HepG2 (cell line): Measurements from ENCODE around the gene TLE7. TPM values are rescaled to one million over a fixed set of nuclear protein-coding genes. Genes with fewer than 3 reads are reported as not detected.
A peak's percentile ranks its signal among the peaks of the same experiment; 100 is the strongest.

Experiments used
- ARID2 ChIP-seq: sonication (generic); formaldehyde crosslinking; IDR thresholded peaks from 2 replicates; pipeline ENCODE4 v1.8.1; 2022; ENCODE audit warnings: mild to moderate bottlenecking, missing genetic modification reagents, borderline replicate concordance
- GATA4 ChIP-seq: sonication (generic); IDR thresholded peaks from 2 replicates; pipeline ENCODE4 v1.6.1; 2016; ENCODE audit warnings: antibody characterized with exemption, low read depth, borderline replicate concordance
- JARID2 ChIP-seq: sonication (generic); formaldehyde crosslinking; IDR thresholded peaks from 2 replicates; pipeline ENCODE4 v1.8.1; 2023; ENCODE audit warnings: missing genetic modification reagents, inconsistent platforms; ENCODE audit not compliant: insufficient replicate concordance
- MIXL1 ChIP-seq: IDR thresholded peaks from 2 replicates; pipeline ENCODE4 v1.6.1; 2016
- MYC ChIP-seq: sonication (generic); formaldehyde crosslinking; IDR thresholded peaks from 2 replicates; pipeline ENCODE4 v1.9.0; 2021; ENCODE audit warnings: missing genetic modification reagents, borderline replicate concordance
- NFKBIZ ChIP-seq: IDR thresholded peaks from 2 replicates; pipeline ENCODE4 v1.6.1; 2018; ENCODE audit warnings: missing genetic modification reagents, missing compliant biosample characterization
- RARA ChIP-seq: IDR thresholded peaks from 2 replicates; pipeline ENCODE4 v1.6.1; 2016; ENCODE audit warnings: missing genetic modification reagents, missing compliant biosample characterization
- SAFB2 ChIP-seq: sonication (generic); formaldehyde crosslinking; IDR thresholded peaks from 2 replicates; pipeline ENCODE4 v1.5.1; 2020; ENCODE audit warnings: missing genetic modification reagents, low read depth, mild to moderate bottlenecking, borderline replicate concordance
- ZNF644 ChIP-seq: IDR thresholded peaks from 2 replicates; pipeline ENCODE4 v1.6.1; 2016; ENCODE audit warnings: low read depth
- ZNF652 ChIP-seq: IDR thresholded peaks from 2 replicates; pipeline ENCODE4 v1.6.1; 2016; ENCODE audit warnings: low read depth, borderline replicate concordance
- ZNF747 ChIP-seq: sonication (generic); formaldehyde crosslinking; IDR thresholded peaks from 2 replicates; pipeline ENCODE4 v1.8.1; 2023; ENCODE audit warnings: missing genetic modification reagents, mild to moderate bottlenecking, borderline replicate concordance
- ZNF792 ChIP-seq: IDR thresholded peaks from 2 replicates; pipeline ENCODE4 v1.6.1; 2016
- ZSCAN21 ChIP-seq: sonication (generic); formaldehyde crosslinking; IDR thresholded peaks from 2 replicates; pipeline ENCODE4 v1.8.0; 2022; ENCODE audit warnings: mild to moderate bottlenecking, missing genetic modification reagents, moderate library complexity, borderline replicate concordance
- ZSCAN25 ChIP-seq: sonication (generic); formaldehyde crosslinking; IDR thresholded peaks from 2 replicates; pipeline ENCODE4 v1.8.0; 2022; ENCODE audit warnings: mild to moderate bottlenecking, missing genetic modification reagents
- polyA plus RNA-seq, 8 experiments: library from polyadenylated mRNA; depleted of rRNA in 3 of 8; stranded (reverse) in 7 of 8; unstranded in 1 of 8; fragments of >200 nt; fragmentation: Illumina TruSeq in 4 of 8; extraction: Trizol in 4 of 8; gene quantifications; 2 replicates each; pipeline versions ENCODE4 v1.2.1 to v1.2.3, GENCODE V29; 2011 to 2016; ENCODE audit warnings: low read depth in 4 of 8, missing spikeins in 1 of 8, mixed read lengths in 1 of 8; ENCODE audit not compliant: insufficient read depth in 1 of 8
- total RNA-seq, 5 experiments: library from RNA; depleted of rRNA; stranded (reverse); fragments of >200 nt; fragmentation: Illumina TruSeq; extraction: Trizol; gene quantifications; 2 replicates each; pipeline ENCODE4 v1.2.3, GENCODE V29; 2016; ENCODE audit warnings: low read depth in 1 of 5
- TF ChIP-seq, protein P1 (sequence below): sonication (generic); formaldehyde crosslinking; conservative IDR thresholded peaks from 2 replicates; pipeline ENCODE4 v1.4.0; 2020; ENCODE audit warnings: mild to moderate bottlenecking, missing genetic modification reagents, moderate library complexity
- TF ChIP-seq, protein P2 (sequence below): sonication (generic); formaldehyde crosslinking; IDR thresholded peaks from 2 replicates; pipeline ENCODE4 v1.4.0; 2020; ENCODE audit warnings: missing genetic modification reagents, borderline replicate concordance
- TF ChIP-seq, protein P3 (sequence below): sonication (generic); formaldehyde crosslinking; IDR thresholded peaks from 2 replicates; pipeline ENCODE4 v1.8.0; 2022; ENCODE audit warnings: missing genetic modification reagents, mild to moderate bottlenecking, moderate library complexity, borderline replicate concordance
- TF ChIP-seq, protein P4 (sequence below): sonication (generic); formaldehyde crosslinking; IDR thresholded peaks from 2 replicates; pipeline ENCODE4 v1.4.0; 2020; ENCODE audit warnings: missing genetic modification reagents

The TLE7 gene
- total and polyA plus RNA-seq, 2 of the 13 experiments (the other 11 are each of a cell fraction or from before 2014, with no cell fraction given), result not detected

DNA sequence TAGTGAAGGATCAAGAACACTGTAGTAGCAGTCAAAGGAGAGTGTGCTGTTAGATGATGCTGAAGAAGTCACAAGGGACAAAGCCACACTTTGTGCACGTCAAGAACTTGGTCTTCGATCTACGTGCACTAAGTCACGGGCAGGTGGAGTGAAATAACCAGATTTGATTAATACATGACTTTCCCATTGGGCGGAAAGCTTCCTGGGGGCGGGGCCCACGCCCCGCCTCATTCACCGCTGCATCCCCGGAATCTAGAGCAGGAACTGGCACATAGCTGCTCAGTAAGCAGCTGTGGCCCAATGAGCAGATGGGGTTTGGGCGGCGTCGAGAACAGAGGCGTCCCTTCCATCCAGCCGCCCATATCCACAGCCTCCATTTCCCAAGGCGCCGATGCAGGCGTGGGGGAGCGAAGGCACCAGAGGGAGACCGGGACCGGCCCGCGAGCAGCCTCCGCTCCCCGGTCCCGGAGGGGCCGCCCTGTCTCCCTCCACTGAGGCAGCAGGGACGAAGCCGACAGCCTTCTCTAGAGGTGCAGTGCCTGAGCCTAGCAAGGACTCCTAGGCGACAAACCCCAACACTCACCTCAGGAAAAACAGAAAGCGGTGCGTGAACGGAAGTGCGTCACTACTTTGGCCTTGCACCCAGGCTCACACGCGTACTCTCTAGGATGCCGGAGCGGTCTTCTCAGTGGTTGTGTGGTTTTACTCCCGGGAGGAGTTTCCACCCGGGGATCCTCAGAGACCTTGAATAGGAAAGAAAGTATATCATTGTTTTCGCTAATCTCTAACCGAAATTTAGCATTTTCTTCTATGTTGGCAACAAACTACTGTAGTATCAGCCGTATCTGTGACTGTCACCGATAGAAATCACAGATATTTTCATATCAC lies 42.4 kb upstream of the TLE7 start (continued):
- TF ChIP-seq, protein P1, sequence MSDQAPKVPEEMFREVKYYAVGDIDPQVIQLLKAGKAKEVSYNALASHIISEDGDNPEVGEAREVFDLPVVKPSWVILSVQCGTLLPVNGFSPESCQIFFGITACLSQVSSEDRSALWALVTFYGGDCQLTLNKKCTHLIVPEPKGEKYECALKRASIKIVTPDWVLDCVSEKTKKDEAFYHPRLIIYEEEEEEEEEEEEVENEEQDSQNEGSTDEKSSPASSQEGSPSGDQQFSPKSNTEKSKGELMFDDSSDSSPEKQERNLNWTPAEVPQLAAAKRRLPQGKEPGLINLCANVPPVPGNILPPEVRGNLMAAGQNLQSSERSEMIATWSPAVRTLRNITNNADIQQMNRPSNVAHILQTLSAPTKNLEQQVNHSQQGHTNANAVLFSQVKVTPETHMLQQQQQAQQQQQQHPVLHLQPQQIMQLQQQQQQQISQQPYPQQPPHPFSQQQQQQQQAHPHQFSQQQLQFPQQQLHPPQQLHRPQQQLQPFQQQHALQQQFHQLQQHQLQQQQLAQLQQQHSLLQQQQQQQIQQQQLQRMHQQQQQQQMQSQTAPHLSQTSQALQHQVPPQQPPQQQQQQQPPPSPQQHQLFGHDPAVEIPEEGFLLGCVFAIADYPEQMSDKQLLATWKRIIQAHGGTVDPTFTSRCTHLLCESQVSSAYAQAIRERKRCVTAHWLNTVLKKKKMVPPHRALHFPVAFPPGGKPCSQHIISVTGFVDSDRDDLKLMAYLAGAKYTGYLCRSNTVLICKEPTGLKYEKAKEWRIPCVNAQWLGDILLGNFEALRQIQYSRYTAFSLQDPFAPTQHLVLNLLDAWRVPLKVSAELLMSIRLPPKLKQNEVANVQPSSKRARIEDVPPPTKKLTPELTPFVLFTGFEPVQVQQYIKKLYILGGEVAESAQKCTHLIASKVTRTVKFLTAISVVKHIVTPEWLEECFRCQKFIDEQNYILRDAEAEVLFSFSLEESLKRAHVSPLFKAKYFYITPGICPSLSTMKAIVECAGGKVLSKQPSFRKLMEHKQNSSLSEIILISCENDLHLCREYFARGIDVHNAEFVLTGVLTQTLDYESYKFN, result peak; percentile 47; the same call in 1 of the 2 replicates
- TF ChIP-seq ZNF747 (CRISPR knock-in tag), result 0 out of 2 replicates have a peak, but pooled peaks have one; percentile 64
- no peak for TF ChIP-seq ZNF792 (CRISPR knock-in tag)
- peak; percentile 85 for TF ChIP-seq MYC (CRISPR knock-in tag)
- peak; percentile 84 for TF ChIP-seq ZSCAN21 (CRISPR knock-in tag)
- no peak; the same call in 1 of the 2 replicates for TF ChIP-seq GATA4
- TF ChIP-seq, protein P2, sequence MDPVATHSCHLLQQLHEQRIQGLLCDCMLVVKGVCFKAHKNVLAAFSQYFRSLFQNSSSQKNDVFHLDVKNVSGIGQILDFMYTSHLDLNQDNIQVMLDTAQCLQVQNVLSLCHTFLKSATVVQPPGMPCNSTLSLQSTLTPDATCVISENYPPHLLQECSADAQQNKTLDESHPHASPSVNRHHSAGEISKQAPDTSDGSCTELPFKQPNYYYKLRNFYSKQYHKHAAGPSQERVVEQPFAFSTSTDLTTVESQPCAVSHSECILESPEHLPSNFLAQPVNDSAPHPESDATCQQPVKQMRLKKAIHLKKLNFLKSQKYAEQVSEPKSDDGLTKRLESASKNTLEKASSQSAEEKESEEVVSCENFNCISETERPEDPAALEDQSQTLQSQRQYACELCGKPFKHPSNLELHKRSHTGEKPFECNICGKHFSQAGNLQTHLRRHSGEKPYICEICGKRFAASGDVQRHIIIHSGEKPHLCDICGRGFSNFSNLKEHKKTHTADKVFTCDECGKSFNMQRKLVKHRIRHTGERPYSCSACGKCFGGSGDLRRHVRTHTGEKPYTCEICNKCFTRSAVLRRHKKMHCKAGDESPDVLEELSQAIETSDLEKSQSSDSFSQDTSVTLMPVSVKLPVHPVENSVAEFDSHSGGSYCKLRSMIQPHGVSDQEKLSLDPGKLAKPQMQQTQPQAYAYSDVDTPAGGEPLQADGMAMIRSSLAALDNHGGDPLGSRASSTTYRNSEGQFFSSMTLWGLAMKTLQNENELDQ (CRISPR knock-in tag), result no peak
- TF ChIP-seq ZSCAN25, result peak; percentile 98
- 0 out of 2 replicates have a peak, but pooled peaks have one; percentile 40 for TF ChIP-seq NFKBIZ (CRISPR knock-in tag)
- peak; percentile 93 for TF ChIP-seq SAFB2 (CRISPR knock-in tag)
- TF ChIP-seq MIXL1 (CRISPR knock-in tag), result peak; percentile 43; the same call in 1 of the 2 replicates
- TF ChIP-seq ZNF644 (CRISPR knock-in tag), result peak; percentile 40; the same call in 1 of the 2 replicates
- no peak for TF ChIP-seq ZNF652 (CRISPR knock-in tag)
- TF ChIP-seq ARID2 (CRISPR knock-in tag), result no peak
- TF ChIP-seq JARID2, result peak; percentile 56
- TF ChIP-seq, protein P3, sequence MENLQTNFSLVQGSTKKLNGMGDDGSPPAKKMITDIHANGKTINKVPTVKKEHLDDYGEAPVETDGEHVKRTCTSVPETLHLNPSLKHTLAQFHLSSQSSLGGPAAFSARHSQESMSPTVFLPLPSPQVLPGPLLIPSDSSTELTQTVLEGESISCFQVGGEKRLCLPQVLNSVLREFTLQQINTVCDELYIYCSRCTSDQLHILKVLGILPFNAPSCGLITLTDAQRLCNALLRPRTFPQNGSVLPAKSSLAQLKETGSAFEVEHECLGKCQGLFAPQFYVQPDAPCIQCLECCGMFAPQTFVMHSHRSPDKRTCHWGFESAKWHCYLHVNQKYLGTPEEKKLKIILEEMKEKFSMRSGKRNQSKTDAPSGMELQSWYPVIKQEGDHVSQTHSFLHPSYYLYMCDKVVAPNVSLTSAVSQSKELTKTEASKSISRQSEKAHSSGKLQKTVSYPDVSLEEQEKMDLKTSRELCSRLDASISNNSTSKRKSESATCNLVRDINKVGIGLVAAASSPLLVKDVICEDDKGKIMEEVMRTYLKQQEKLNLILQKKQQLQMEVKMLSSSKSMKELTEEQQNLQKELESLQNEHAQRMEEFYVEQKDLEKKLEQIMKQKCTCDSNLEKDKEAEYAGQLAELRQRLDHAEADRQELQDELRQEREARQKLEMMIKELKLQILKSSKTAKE (CRISPR knock-in tag), result no peak
- TF ChIP-seq, protein P4, sequence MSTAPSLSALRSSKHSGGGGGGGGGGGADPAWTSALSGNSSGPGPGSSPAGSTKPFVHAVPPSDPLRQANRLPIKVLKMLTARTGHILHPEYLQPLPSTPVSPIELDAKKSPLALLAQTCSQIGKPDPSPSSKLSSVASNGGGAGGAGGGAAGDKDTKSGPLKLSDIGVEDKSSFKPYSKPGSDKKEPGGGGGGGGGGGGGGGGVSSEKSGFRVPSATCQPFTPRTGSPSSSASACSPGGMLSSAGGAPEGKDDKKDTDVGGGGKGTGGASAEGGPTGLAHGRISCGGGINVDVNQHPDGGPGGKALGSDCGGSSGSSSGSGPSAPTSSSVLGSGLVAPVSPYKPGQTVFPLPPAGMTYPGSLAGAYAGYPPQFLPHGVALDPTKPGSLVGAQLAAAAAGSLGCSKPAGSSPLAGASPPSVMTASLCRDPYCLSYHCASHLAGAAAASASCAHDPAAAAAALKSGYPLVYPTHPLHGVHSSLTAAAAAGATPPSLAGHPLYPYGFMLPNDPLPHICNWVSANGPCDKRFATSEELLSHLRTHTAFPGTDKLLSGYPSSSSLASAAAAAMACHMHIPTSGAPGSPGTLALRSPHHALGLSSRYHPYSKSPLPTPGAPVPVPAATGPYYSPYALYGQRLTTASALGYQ, result 0 out of 2 replicates have a peak, but pooled peaks have one; percentile 42
- TF ChIP-seq RARA (CRISPR knock-in tag), result peak; percentile 45; the same call in 1 of the 2 replicates
